Prostate gland (tissue), 2 donors: Measurements from ENCODE around the gene MCEE. TPM values are rescaled to one million over a fixed set of nuclear protein-coding genes. Genes with fewer than 3 reads are reported as not detected.
A peak's percentile ranks its signal among the peaks of the same experiment; 100 is the strongest.

Source experiments
- DNase-seq: peaks from one replicate; pipeline ENCODE4 v3.0.0-alpha.2; 2019; ENCODE audit warnings: low spot score
- H3K27ac ChIP-seq, 2 donors: fragments of 200-600 bp; sonication (generic); 2 replicates each; pipeline ENCODE4 v1.5.1; 2017 to 2019
- H3K27me3 ChIP-seq: fragments of 200-600 bp; sonication (generic); replicated peaks from 2 replicates; pipeline ENCODE4 v1.5.1; 2019; ENCODE audit not compliant: insufficient read depth
- H3K36me3 ChIP-seq, 2 donors: fragments of 200-600 bp; sonication (generic); 1 replicate in 1 of 2; 2 replicates in 1 of 2; pipeline versions ENCODE4 v1.5.1 to v1.8.1; 2017 to 2019
- H3K4me1 ChIP-seq: fragments of 200-600 bp; sonication (generic); replicated peaks from 2 replicates; pipeline ENCODE4 v1.5.1; 2019
- H3K4me3 ChIP-seq, 2 donors: fragments of 200-600 bp; sonication (generic); 2 replicates each; pipeline ENCODE4 v1.5.1; 2017 to 2019
- H3K9me3 ChIP-seq: fragments of 200-600 bp; sonication (generic); 2 replicates; pipeline ENCODE4 v1.5.1; 2017
- CTCF ChIP-seq, 4 experiments: fragments of 200-600 bp in 2 of 4; fragments of 450-650 bp in 2 of 4; sonication (generic) in 2 of 4; IDR thresholded peaks; 1 replicate in 3 of 4; 2 replicates in 1 of 4; pipeline ENCODE4 v1.5.1; 2016 to 2019; ENCODE audit warnings: antibody characterized with exemption in 4 of 4, mild to moderate bottlenecking in 2 of 4, moderate library complexity in 2 of 4
- POLR2A ChIP-seq: fragments of 450-650 bp; IDR thresholded peaks from one replicate; pipeline ENCODE4 v1.6.1; 2016; ENCODE audit warnings: antibody characterized with exemption, mild to moderate bottlenecking
- POLR2AphosphoS5 ChIP-seq: sonication (generic); formaldehyde crosslinking; IDR thresholded peaks from one replicate; pipeline ENCODE4 v1.6.1; 2017; ENCODE audit warnings: antibody characterized with exemption
- WGBS: methylation state at CpG from one replicate; pipeline ENCODE4 v1.1.5; 2018; 5-methylcytosine and 5-hydroxymethylcytosine counted together
- intact Hi-C: fragments of 100-400 bp; cut with DNase I; formaldehyde crosslinking; loops from one replicate; pipeline ENCODE4 v1.14.2; 2022
- total RNA-seq, 2 donors: library from RNA; depleted of rRNA; stranded (reverse); fragments of >200 nt; gene quantifications; one replicate each; pipeline ENCODE4 v1.1.0, GENCODE V29; 2016

Gene MCEE
- total RNA-seq, 2 donors from 2014 or later, result 18.2 to 41.4 TPM

- no peaks in the 10 kb centered on the region for H3K36me3 ChIP-seq
- 85% methylated on average over 7 of the region's 7 CpGs for WGBS
Measured at GRCh38 chr2:71122387-71123298, 7.4 kb downstream of the MCEE start.

GRCh38 chr2:71121479-71121878 is 8.6 kb downstream of the MCEE start:
- DNase-seq, result no peak
- H3K4me3 ChIP-seq, result no peak overlapping the region
- WGBS, result 100% methylated on average over 1 of the region's 1 CpG
- peak overlapping the region in 1 of 2 donors; percentile 15 for H3K27ac ChIP-seq
- intact Hi-C loops, result no loop called here
- no peak for TF ChIP-seq POLR2A
- TF ChIP-seq POLR2AphosphoS5, result no peak
- H3K36me3 ChIP-seq, result no peaks in the 10 kb centered on the region
- H3K4me1 ChIP-seq, result no peaks in the 10 kb centered on the region
- H3K9me3 ChIP-seq, result no peaks in the 10 kb centered on the region
- no peaks in the 10 kb centered on the region for H3K27me3 ChIP-seq

More at GRCh38 chr2:71122387-71123298, 7.4 kb downstream of the MCEE start:
- H3K4me1 ChIP-seq, result no peaks in the 10 kb centered on the region
- H3K27ac ChIP-seq, result no peak overlapping the region
- intact Hi-C loops, result no loop called here
- TF ChIP-seq POLR2AphosphoS5 (no peak), CTCF (IDR thresholded peaks at IDR 0.05) (no peak), POLR2A (no peak)
- H3K27me3 ChIP-seq, result no peaks in the 10 kb centered on the region
- no peak overlapping the region for H3K4me3 ChIP-seq
- no peaks in the 10 kb centered on the region for H3K9me3 ChIP-seq
- DNase-seq, result no peak

DNA sequence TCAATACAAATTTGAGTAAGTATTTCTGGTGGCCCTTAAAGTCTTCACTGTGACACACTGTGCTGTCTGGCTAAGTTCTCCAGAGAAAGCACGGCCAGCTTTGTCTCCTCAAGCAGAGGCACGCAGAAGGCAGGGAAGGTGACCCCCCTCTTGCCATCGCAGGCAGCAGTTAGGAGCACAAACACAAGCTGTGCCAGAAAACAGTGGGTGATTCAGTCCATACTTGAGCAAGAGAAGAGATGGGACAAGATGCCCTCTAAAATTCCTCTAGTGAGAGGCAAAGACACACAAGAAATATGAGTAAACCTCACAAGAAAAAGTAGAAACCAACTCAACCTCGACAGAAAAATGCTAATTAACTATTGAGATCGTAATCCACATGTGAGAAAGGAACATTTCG is 9.8 kb downstream of the MCEE start:
- Histone ChIP-seq H3K36me3 (no peaks in the 10 kb centered on the region), H3K4me1 (no peaks in the 10 kb centered on the region), H3K27ac (peak overlapping the region in 1 of 2 donors; percentile 15), H3K27me3 (no peaks in the 10 kb centered on the region), H3K4me3 (no peak overlapping the region), H3K9me3 (no peaks in the 10 kb centered on the region)
- peak; percentile 47 for DNase-seq
- WGBS, result 44% methylated on average over 6 of the region's 6 CpGs
- intact Hi-C loops, result no loop called here
- TF ChIP-seq POLR2A (no peak), CTCF (IDR thresholded peaks at IDR 0.05) (no peak), POLR2AphosphoS5 (no peak)

- no peaks in the 10 kb centered on the region for H3K4me1 ChIP-seq
- TF ChIP-seq POLR2AphosphoS5, result no peak
- no peak for TF ChIP-seq POLR2A
- no peak for TF ChIP-seq CTCF (IDR thresholded peaks at IDR 0.05)
- no peaks in the 10 kb centered on the region for H3K36me3 ChIP-seq
- intact Hi-C loops, result no loop called here
- no peak for DNase-seq
- H3K27ac ChIP-seq, result no peak overlapping the region
- no peaks in the 10 kb centered on the region for H3K27me3 ChIP-seq
- no peaks in the 10 kb centered on the region for H3K9me3 ChIP-seq
- no peak overlapping the region for H3K4me3 ChIP-seq
Measured at GRCh38 chr2:71117063-71117462, 13.0 kb downstream of the MCEE start.

GRCh38 chr2:71113843-71114242 is 16.2 kb downstream of the MCEE start:
- TF ChIP-seq CTCF (IDR thresholded peaks at IDR 0.05) (no peak), POLR2AphosphoS5 (no peak), POLR2A (no peak)
- WGBS, result 100% methylated on average over 1 of the region's 1 CpG
- intact Hi-C loops, result no loop called here

More at GRCh38 chr2:71113843-71114242, 16.2 kb downstream of the MCEE start:
- H3K4me1 ChIP-seq, result no peaks in the 10 kb centered on the region
- no peak overlapping the region for H3K27ac ChIP-seq
- H3K9me3 ChIP-seq, result no peaks in the 10 kb centered on the region
- no peak overlapping the region for H3K4me3 ChIP-seq
- H3K27me3 ChIP-seq, result no peaks in the 10 kb centered on the region
- no peak for DNase-seq
- no peaks in the 10 kb centered on the region for H3K36me3 ChIP-seq
